Stomach (tissue), 9 donors: ENCODE measurements around the gene FMN2. TPM values are rescaled to one million over a fixed set of nuclear protein-coding genes. Genes with fewer than 3 reads are reported as not detected.
"Not testable (repeated sequence)": the region's sequence is repeated elsewhere in the genome, so short reads cannot be mapped to it uniquely, and the experiment has no call there.

ENCODE experiments used
- DNase-seq, 2 donors: peaks; one replicate each; pipeline versions ENCODE4 v3.0.0 to v3.0.0-alpha.2; 2013 to 2019
- H3K27ac ChIP-seq, 5 donors: fragments of 200-600 bp in 4 of 5; sonication (generic) in 4 of 5; one replicate each; pipeline ENCODE4 v1.5.1; 2013 to 2019; ENCODE audit warnings: mild to moderate bottlenecking in 1 of 5, moderate library complexity in 1 of 5
- H3K27me3 ChIP-seq, 3 donors: fragments of 200-600 bp; sonication (generic); one replicate each; pipeline ENCODE4 v1.5.1; 2017 to 2019; ENCODE audit warnings: mixed run types in 1 of 3
- H3K36me3 ChIP-seq, 4 donors: fragments of 200-600 bp; sonication (generic); 1 replicate in 3 of 4; 2 replicates in 1 of 4; pipeline ENCODE4 v1.5.1; 2016 to 2019
- H3K4me1 ChIP-seq, 4 donors: fragments of 200-600 bp; sonication (generic); one replicate each; pipeline ENCODE4 v1.5.1; 2016 to 2019
- H3K4me3 ChIP-seq, 4 donors: fragments of 200-600 bp; sonication (generic) in 3 of 4; one replicate each; pipeline ENCODE4 v1.5.1; 2016 to 2019; ENCODE audit warnings: mild to moderate bottlenecking in 1 of 4
- H3K9me3 ChIP-seq, 4 donors: fragments of 200-600 bp; sonication (generic); one replicate each; pipeline ENCODE4 v1.5.1; 2016 to 2019
- EP300 ChIP-seq: sonication (generic); formaldehyde crosslinking; IDR thresholded peaks from one replicate; pipeline ENCODE4 v1.6.1; 2017; ENCODE audit warnings: antibody characterized with exemption
- POLR2A ChIP-seq, 4 donors: fragments of 450-650 bp; IDR thresholded peaks; one replicate each; pipeline ENCODE4 v1.6.1; 2016; ENCODE audit warnings: antibody characterized with exemption in 4 of 4, control low read depth in 2 of 4, mild to moderate bottlenecking in 1 of 4, moderate library complexity in 1 of 4
- POLR2AphosphoS5 ChIP-seq, 3 donors: sonication (generic); formaldehyde crosslinking; IDR thresholded peaks; one replicate each; pipeline ENCODE4 v1.6.1; 2016; ENCODE audit warnings: antibody characterized with exemption in 3 of 3
- WGBS, 5 donors: extraction: QIAGEN DNeasy Blood & Tissue Kit in 3 of 5; methylation state at CpG; one replicate each; pipeline versions ENCODE4 v1.1.5 to v1.1.7; 2013 to 2018; 5-methylcytosine and 5-hydroxymethylcytosine counted together
- intact Hi-C: fragments of 100-400 bp; cut with DNase I; formaldehyde crosslinking; loops from one replicate; pipeline ENCODE4 v1.15.1; 2023; ENCODE audit warnings: low total_unique reads
- polyA plus RNA-seq, 3 donors: library from polyadenylated mRNA; stranded (reverse); fragments of 200-250 nt; gene quantifications; one replicate each; pipeline ENCODE4 v1.2.3, GENCODE V29; 2013
- total RNA-seq, 5 donors: library from RNA; depleted of rRNA; stranded (reverse); fragments of >200 nt; gene quantifications; one replicate each; pipeline versions ENCODE4 v1.1.0 to v1.2.3, GENCODE V29; 2014 to 2016
- TF ChIP-seq, protein P1 (sequence below), 7 experiments: fragments of 450-650 bp in 4 of 7; fragments of 200-600 bp in 3 of 7; sonication (generic) in 3 of 7; IDR thresholded peaks; one replicate each; pipeline ENCODE4 v1.5.1; 2016 to 2019; ENCODE audit warnings: antibody characterized with exemption in 7 of 7, control low read depth in 2 of 7, mild to moderate bottlenecking in 1 of 7
- donor health status: healthy with polysubstance abuse.
- donor health status: Bipolar disorder and iron deficiency.
- donor health status: healthy.

Gene FMN2
- total and polyA plus RNA-seq, 8 donors = 0.61 to 3.3 (median 0.87) TPM; not detected in 2

GRCh38 chr1:240413732-240414131 is 322.0 kb downstream of the FMN2 start:
- Histone ChIP-seq H3K4me1 (no peaks in the 10 kb centered on the region), H3K4me3 (no peak overlapping the region), H3K9me3 (no peaks in the 10 kb centered on the region), H3K27me3 (no peaks in the 10 kb centered on the region), H3K36me3 (no peaks in the 10 kb centered on the region), H3K27ac (no peak overlapping the region)
- WGBS, 5 donors = 76 to 93% (median 87%) methylated on average over 5 of the region's 5 CpGs
- no peak for DNase-seq
- no peak for TF ChIP-seq POLR2A (IDR thresholded peaks at IDR 0.05)
- TF ChIP-seq, protein P1, sequence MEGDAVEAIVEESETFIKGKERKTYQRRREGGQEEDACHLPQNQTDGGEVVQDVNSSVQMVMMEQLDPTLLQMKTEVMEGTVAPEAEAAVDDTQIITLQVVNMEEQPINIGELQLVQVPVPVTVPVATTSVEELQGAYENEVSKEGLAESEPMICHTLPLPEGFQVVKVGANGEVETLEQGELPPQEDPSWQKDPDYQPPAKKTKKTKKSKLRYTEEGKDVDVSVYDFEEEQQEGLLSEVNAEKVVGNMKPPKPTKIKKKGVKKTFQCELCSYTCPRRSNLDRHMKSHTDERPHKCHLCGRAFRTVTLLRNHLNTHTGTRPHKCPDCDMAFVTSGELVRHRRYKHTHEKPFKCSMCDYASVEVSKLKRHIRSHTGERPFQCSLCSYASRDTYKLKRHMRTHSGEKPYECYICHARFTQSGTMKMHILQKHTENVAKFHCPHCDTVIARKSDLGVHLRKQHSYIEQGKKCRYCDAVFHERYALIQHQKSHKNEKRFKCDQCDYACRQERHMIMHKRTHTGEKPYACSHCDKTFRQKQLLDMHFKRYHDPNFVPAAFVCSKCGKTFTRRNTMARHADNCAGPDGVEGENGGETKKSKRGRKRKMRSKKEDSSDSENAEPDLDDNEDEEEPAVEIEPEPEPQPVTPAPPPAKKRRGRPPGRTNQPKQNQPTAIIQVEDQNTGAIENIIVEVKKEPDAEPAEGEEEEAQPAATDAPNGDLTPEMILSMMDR (IDR thresholded peaks at IDR 0.05) = no peak
- TF ChIP-seq EP300 = no peak
- TF ChIP-seq POLR2AphosphoS5 (IDR thresholded peaks at IDR 0.05) = no peak
- intact Hi-C loops = no loop called here

DNA sequence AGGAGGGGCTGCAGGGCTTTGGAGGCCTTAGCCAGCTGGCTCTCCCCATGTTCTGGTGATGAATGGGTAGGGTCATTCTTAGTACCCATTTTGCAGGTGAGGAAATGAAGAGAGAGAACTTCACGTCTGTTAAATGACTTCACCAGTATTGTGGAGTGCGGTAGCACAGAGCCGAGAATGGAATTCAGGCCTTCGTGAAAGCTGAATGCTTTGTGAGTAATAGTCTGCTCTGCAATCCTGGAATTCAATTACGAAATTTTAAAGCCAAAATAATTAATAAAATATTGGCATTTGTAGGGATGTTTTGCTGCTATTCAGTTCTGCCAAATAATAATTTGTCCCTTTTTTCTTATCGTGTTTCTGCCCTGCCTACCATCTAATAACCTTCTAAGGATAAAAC is 322.6 kb downstream of the FMN2 start:
- Histone ChIP-seq H3K36me3 (no peaks in the 10 kb centered on the region), H3K27ac (no peak overlapping the region), H3K4me1 (no peaks in the 10 kb centered on the region), H3K4me3 (no peak overlapping the region), H3K9me3 (no peaks in the 10 kb centered on the region), H3K27me3 (no peaks in the 10 kb centered on the region)
- WGBS, 5 donors = 82 to 94% (median 88%) methylated on average over 6 of the region's 6 CpGs
- intact Hi-C loops = no loop called here
- no peak for TF ChIP-seq POLR2AphosphoS5 (IDR thresholded peaks at IDR 0.05)
- no peak for TF ChIP-seq POLR2A (IDR thresholded peaks at IDR 0.05)
- TF ChIP-seq, protein P1 (IDR thresholded peaks at IDR 0.05) = no peak
- TF ChIP-seq EP300 = no peak
- no peak for DNase-seq

DNA sequence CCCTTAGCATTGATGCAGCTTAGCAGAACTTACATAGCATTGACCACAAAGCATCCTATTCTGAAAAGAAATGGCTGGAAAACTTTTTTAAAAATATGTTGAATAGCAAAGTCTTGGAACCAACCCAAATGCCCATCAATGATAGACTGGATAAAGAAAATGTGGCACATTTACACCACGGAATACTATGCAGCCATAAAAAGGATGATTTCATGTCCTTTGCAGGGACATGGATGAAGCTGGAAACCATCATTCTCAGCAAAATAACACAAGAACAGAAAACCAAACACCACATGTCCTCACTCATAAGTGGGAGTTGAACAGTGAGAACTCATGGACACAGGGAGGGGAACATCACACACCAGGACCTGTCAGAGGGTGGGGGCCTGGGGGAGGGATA is 323.3 kb downstream of the FMN2 start:
- H3K27me3 ChIP-seq, H3K4me3 ChIP-seq, H3K27ac ChIP-seq, DNase-seq, H3K4me1 ChIP-seq, H3K36me3 ChIP-seq, H3K9me3 ChIP-seq, intact Hi-C loops: not testable (repeated sequence)
- WGBS, 5 donors = 80 to 97% (median 94%) methylated on average over 1 of the region's 1 CpG

DNA sequence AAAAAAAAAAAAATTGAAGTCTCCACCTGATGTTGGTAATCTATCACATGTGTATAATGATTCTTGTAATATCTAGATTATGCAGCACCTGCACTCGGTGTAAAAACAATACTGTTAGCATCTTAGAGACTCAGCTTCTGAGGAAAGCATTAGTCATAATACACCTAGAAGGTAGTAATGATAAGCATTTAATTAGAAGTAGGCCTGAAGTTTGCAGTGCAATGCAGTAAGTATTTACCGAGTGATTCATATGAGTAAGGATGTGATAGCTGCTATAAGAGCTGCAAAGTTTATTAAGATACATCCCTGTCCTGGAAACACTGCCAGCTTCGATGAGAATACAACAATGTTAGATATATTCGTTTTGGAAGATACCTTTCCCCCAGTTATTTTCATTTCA is 323.8 kb downstream of the FMN2 start:
- WGBS, 5 donors = 22 to 43% (median 27%) methylated on average over 4 of the region's 4 CpGs
- TF ChIP-seq POLR2AphosphoS5 (IDR thresholded peaks at IDR 0.05) = peak in 1 of 3 donors; percentile 13
- no peak for TF ChIP-seq EP300
- peak in 1 of 2 donors; percentile 18 for DNase-seq
- Histone ChIP-seq H3K4me1 (no peaks in the 10 kb centered on the region), H3K4me3 (no peak overlapping the region), H3K9me3 (no peaks in the 10 kb centered on the region), H3K27me3 (no peaks in the 10 kb centered on the region), H3K36me3 (no peaks in the 10 kb centered on the region), H3K27ac (no peak overlapping the region)
- intact Hi-C loops = no loop called here

DNA sequence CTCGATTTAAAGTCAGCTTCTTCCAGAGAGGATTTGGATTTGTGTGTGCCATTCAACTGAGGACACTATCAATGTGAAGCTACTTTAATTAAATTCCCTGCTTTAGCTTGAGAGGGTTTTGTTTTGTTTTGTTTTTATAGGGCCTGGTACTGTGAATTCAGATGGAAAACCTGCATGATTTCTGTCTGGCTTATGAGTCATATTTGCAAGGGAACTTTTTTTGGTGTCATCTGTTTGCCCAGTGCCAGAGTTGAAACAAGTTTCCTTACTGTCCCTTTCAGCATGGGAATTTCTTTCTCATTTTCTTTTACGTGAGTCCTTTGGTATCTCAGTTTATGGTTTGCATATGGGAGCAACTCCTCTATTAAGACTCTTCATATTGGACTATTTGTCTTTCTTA is 325.6 kb downstream of the FMN2 start:
- intact Hi-C loops = no loop called here
- Histone ChIP-seq H3K36me3 (no peaks in the 10 kb centered on the region), H3K9me3 (no peaks in the 10 kb centered on the region), H3K27ac (no peak overlapping the region), H3K4me3 (no peak overlapping the region), H3K27me3 (no peaks in the 10 kb centered on the region), H3K4me1 (no peaks in the 10 kb centered on the region)
- no peak for TF ChIP-seq EP300
- TF ChIP-seq, protein P1 (IDR thresholded peaks at IDR 0.05) = no peak
- TF ChIP-seq POLR2AphosphoS5 (IDR thresholded peaks at IDR 0.05) = no peak
- no peak for TF ChIP-seq POLR2A (IDR thresholded peaks at IDR 0.05)
- DNase-seq = no peak
- 48 to 72% (median 60%) methylated on average over 2 of the region's 2 CpGs for WGBS, 5 donors
